ENCODE results near the gene SDK2.

- TF ChIP-seq POLR2A (IDR thresholded peaks at IDR 0.05) (no peak), CTCF (IDR thresholded peaks at IDR 0.05) (no peak)
Observed at GRCh38 chr17:73686961-73687360, 42.7 kb upstream of the SDK2 start.

Data from Peyer's patch (tissue), 4 donors.